GM21360 (cell line): ENCODE data around the gene C4orf17.
"Not testable (repeated sequence)": the region's sequence is repeated elsewhere in the genome, so short reads cannot be mapped to it uniquely, and the experiment has no call there.

Source experiments
- ATAC-seq: cut with Tn5 transposase; IDR thresholded peaks from one replicate; pipeline ENCODE4 v1.9.1; 2021; ENCODE audit warnings: mild to moderate bottlenecking, moderate library complexity; ENCODE audit not compliant: unreplicated experiment

Gene C4orf17

DNA sequence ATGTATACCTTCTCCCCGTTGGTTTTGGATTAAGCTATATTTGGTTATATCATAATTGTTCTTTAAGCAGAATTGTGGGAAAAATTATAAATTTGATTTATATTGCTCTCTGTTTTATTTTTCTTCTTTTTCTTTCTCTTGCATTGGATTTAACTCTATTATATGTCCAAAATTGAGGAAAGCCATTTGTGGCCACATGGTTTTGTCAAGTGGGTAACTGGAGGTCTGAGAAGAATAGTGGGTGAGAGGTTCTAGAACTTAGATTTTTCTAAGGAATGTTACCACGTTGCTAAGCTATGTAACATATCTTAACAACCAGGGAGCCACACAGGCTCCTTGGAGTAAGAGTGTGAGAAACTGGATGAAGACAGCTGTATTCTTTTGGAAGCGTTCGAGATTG lies at the start of gene C4orf17:
C4orf17 (plus strand) TSS at position 301 of the 400 bp plus-strand sequence. CDS start 2,061 bp downstream, outside the sequence.
- ATAC-seq = no peak

DNA sequence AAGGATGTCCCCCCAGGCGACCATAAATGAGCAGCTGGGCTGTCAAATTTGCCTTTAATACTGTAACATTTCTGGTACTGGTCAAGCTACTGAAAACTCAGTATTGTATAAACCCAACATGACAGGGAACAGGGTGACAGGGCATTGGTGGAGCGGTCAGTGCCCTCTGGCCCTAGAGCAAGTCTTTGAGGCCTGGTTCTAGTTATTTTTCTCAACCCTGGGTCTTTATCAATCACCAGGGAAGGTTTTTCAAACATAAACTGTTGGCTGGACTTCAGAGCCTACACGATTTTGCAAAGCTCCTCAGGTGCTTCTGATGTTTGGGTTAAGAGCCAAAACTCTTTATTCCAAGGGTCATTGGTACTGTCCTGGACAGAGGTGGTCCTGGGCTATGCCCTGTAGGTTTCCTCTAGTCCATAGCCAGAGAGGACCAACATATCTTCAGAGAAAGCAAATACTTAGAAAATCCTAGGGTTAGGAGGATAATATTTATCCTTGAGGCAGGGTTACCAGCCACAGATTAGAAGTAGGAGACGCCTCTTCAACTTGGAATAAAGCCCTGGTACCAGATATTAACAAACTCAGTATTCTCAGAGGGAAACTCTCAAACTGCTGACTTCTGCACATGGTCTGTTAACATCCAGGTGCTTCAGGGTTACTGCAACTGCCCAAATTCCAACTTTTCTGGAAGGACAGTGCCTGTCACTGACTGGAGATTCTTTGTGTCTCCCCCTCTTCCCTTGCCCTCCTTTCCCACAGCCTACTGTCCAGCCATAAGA lies 49.0 kb upstream of the C4orf17 start:
- ATAC-seq = no peak

DNA sequence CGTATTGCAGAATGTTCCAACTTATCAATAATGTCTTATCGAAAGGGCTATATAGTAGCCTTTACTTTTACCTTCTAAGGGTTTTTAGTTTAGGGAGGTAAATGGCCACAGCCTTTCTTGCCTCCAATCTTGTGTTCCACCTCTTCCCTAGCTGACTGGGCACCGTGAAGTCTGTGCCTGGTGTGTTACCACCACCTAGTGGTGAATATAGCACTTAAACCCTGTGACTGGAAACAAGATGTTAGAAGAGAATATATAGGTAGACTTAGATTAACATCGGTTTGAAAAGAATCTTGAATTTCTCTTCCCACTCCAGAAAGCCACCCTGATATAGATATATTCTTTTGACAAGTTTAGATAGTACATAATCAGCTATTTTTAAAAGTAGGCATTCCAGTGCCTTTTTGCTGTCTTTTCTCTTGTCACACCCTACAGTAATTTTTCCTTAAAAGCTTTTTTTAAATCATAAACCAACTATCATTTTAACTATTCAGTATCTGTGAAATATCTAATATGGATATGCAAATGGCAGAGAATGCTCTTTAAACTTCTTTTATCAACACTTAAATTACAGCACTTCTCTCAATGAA lies 47.9 kb upstream of the C4orf17 start:
- ATAC-seq = peak; percentile 88

DNA sequence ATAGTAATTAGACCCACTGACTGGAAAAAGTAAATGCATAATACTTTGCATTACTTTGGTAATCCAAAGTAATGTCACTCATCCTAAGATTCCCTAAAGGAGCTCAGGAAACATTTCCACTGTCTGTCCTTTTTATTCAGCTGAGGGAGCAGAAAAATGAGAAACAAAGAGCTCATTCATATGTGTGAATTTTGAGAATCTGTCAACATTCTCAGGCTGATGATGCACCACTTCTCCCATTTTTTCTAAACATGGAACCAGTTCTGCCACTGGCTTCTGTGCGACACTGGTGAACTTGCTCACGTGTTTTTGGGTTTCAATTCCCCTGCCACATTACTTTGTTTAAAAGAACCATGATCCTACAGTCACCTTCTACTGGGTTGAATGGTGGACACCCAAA lies 47.3 kb upstream of the C4orf17 start:
- ATAC-seq = no peak

DNA sequence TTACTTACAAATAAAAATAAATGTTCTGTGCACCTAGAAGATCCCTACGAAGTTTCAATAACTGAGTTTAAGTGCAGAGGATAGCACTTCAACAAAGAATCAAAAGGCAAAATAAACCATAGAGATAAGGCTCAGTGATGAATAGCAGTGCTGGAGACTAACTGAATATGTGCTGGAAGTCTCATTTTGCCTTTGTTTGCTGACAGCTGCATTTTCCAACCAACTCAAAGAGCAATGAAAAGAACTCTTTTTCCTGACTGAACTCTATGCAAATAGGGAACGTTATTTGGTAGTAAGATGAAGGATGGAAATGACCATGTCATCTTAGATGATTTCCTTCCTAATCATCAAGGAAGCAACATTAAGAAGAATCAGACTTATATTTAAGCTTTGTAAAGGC lies 42.9 kb upstream of the C4orf17 start:
- ATAC-seq = no peak

DNA sequence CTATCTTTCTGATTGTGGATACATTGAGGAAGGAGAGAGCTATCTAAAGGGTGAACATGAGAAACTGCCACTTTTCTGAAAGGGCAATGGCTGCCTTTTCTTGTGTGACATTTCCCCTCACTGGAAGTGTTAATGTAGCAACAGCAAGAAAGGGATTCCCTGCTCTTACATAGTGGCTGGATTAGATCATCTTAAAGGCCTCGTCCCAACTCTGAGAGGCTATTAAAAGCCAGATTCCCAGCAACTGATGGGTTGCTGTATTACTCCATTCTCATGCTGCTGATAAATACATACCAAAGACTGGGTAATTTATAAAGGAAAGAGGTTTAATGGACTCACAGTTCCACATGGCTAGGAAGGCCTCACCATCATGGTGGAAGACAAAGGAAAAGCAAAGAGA lies 41.9 kb upstream of the C4orf17 start:
- no peak for ATAC-seq

DNA sequence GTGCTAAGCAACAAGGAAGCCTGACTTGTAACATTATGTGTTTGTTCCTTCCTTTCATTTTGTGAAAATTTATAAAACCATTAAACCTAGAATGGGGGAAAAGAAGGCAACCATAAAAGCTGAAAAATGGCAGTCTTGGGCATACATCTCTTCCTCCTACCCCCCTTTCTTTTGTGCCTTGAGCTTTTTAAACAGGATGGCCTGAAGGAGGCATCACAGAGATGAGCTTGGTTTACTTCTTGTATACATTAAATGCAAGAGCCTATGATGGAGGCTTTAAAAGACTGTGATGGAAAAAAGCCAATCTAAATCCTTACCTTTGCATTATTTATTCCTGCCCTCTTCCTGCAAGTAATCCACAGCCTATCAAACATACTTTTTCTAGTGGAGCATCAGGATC lies 39.5 kb upstream of the C4orf17 start:
- ATAC-seq = no peak

DNA sequence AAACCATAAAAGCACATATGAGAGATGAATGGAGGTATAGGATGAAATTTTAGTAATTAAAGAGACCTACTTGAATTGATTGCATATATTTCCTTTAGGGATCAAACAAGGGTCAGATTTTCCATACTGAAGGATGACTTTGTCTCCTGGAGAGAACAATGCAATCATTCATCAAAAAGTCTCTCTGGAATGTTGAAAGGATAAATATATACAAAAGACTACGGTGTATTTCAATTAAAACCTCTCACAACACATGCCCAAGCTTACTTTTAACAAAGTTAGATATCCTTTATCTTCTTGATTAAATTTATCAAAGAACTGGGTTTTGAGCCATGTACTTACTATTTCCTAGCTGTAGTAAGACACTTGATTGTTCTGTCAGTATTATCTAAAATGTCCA lies 38.9 kb upstream of the C4orf17 start:
- ATAC-seq = no peak

DNA sequence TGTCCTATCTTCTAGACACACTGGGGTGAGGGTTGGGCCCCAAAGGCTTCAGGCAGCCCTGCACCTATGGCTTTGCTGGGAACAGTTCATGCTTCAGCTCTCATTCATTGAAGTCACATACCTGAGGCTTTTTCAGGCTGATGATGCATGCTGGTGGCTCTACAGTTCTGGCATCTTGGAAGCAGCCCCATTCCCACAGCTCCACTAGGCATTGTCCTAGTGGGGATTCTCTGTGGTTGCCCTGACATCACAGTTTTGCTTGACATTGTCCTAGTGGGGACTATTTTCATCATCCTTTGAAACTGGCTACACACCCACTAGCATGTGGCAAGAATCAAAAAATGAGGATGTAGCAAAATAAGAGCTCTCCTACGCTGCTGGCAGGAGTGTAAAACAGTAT lies 37.7 kb upstream of the C4orf17 start:
- ATAC-seq = no peak

DNA sequence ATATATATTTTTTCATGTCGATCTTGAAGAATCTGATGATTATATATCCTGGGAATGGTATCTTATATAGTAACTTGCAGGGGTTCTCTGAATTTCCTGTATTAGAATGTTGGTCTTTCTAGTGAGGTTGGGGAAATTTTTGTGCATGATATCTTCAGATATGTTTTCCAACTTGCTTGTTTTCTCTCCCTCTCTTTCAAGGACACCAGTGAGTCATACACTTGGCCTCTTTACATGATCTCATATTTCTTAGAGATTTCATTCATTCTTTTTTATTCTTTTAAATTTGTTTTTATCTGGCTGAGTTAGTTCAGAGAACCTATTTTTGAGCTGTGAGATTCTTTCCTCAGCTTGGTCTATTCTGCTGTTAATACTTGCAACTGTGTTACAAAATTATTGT lies 27.2 kb upstream of the C4orf17 start:
- ATAC-seq = no peak

DNA sequence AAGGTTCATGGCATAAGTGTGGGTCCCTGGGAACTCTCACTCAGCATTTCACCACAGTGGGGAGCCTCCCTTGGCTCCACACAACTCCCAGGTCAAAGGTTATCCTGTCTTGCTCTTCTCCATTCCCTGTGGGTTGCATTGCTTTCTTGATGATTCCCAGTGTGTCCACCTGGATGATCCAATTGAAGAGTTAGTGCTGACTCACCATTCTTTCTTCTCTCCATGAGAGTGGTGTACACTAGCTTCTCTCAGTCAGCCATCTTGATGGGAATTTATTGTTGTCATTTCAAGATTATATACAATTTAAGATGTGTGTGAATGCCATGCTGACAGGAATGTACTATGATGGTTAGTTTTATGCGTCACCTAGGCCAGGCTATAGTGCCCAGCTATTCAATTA lies 25.6 kb upstream of the C4orf17 start:
- no peak for ATAC-seq

DNA sequence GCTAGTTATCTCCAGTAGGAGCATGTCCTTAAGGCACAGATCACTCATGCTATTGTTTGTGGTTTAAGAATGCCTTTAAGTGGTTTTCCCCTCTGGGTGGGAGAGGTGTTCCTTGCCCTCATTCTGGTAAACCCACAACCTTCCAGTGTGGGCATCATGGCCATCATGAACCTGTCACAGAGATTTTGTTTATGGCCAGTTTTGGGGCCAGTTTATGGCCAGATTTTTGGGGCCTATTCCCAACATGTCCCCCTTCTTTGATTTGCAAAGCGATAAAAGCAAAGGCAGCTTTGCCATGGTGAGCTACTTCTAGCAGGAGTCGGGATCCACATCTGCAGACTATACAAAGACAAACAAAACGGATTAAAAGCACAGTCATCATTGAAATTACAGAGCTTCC lies 24.2 kb upstream of the C4orf17 start:
- ATAC-seq = not testable (repeated sequence)

DNA sequence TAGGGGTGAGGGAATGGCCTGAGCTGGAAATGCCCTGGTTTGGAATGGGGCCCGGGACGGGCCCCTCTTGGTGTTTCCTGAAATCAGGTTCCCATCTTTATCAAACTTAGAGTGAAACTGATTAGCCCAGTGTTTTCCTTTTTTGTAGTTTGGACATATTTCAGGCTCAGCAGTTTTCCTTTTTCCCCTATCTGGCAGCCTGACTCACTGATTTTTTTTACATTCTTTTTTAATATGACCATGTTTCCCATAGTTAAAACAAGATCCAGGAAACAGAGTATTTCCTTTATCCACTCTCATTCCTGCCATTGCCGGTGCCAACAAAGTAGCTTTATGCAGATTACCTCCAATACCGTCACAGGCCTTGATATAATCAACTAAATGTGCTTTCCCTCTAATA lies 20.5 kb upstream of the C4orf17 start:
- no peak for ATAC-seq

DNA sequence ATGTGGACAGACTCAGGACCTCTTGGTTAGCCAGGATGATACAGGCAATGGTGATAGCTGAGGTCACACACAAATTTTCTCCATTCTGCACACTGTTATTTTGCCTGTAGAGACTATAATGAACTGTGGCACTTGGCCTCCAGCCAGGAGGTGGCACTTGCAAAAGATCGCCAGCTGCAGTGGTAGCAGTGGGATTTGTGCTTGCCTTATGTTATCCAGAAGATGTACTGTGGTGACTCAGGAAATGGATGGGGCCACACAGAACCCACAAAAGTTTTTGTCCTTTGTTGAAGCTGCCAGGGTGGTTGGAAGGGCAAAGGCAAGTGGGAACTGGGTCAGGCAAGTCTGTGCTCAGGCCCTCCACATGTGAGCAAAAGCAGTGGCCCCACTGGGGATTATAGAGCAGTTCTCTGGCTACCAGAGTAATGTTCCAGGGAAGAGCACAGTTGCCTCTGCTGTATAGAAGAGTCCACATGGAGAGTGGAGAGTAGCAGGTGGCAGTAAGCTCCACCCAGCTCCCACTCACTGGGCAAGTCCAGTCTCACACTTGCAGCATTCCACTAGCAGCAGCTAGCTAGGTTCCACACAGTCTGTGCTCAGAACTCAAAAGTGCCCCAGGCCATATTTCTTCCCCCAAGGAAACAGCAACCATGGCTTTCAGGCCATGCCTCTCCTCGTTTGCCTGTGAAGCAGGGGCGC lies 5.9 kb upstream of the C4orf17 start:
- ATAC-seq = no peak

DNA sequence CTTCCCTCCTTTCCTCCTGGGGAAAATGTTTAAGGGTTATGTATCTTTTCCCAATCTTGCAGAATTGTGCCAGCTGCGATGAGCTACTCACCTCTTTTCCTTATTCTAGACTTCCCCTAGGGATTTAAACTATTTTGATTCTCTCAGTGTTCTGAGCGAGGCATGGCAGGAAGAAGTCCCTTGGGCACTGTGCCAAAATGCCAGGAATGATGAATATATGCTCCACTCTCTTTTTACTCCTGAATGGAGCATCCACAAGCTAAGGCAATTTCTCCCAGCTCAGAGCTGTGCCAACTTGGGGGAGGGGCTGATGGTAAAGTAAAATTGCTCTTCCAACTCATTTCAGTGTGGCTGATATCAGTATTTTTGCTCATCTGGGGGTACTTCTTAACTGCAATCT lies 4.0 kb upstream of the C4orf17 start:
- ATAC-seq = no peak

DNA sequence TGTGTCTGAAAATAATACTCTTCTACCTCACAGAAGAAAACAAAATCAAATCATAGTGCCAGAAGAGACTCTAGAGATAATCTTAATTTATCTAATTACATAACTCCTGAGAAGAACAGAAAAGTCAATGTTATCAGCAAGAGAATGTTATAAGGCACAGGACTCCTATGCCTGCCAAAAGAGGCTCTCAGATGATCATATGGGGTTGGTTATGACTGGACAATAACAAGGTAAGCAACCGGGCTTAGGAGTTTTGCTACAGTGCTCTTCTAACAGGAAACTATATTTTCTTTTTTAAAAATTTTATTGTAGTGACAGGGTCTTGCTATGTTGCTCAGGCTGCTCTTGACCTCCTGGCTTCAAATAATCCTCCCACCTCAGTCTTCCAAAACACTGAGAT lies 3.5 kb upstream of the C4orf17 start:
- ATAC-seq = no peak

DNA sequence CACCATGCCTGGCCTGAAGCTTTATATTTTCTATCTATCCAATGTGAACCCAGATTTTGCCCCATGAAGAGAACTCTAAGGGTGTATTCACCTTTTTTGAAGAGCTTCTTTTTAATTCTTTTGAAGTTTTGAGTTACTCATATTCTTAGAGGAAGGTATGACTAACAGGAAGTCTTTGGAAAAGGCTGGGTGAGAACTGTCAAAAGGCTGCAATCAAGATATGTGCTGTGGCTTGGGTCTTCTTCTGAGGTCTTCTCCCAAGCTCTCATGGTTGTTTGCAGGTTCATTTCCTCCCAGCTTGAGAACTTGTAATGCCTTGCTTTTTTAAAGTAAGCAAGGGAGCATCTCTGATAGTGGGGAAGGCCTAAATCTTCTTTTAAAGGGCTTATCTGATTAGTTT lies 3.1 kb upstream of the C4orf17 start:
- ATAC-seq = no peak

DNA sequence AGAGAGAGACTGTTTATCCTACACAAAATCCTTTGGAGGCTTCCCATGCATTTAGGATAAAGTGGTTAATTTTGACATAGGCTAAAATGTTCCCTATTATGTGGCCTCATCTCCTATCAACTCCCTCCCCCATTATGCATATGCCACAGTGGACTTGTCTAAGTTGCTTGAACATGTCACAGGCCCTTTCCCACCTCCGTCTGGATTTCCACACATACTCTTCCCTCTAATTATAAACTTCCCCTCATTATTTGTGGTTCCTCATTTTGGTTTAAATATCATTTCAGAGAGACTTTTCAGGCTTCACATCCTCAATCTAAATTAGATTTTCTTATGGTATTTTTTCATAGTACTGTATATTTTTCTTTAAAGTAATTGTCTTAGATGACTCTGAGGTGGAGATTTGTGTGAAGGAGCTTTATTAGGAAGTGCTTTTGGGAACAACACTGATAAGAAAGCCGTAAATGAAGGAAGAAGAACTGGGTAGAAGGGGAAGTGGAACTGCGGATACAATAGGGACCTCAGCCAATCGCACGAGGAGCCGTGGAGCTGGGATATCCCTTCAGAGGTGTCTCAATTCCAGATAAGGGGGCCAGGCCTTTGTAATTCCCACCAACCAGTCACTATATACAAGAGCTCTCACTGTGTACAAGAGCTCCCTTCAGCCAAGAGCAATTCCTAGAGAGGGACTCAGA lies 7.9 kb downstream of the C4orf17 start:
- no peak for ATAC-seq

DNA sequence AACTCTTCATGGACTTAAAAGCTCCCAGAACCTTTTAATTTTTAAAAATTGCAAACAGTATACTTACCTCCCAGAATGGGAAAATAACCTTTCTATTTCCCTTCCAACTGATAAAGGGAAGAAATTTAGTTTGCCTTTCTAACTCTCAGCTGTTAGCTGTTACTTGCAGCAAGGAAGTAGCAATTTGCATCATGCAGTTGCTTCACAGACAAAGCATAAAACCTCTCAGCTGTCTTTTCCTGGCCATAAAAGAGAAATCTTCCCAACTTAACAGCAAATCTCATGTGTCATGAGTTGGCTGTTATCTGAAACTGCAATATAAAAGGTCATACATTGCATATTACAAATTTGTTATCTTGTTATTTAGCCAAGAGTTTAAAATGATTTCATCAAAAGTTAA lies 18.4 kb downstream of the C4orf17 start:
- ATAC-seq = no peak

DNA sequence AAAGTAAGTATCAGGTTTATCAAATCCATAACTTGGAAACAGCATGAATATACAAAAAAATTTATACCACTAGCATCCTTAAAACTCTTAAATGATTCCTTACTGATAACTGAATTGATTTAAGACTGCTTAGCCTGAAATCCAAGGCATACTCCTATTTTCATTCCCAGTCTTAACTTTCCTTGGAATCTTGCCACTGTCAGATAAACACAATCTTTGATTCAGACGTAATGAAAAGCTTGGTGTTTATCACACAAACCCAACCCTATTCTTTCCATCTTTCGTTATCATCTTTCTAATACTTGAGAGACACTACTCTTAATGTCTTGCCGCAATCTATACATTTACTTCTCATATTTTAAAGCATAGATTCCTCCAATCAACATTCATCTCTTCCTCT lies 19.1 kb downstream of the C4orf17 start:
- ATAC-seq = no peak

DNA sequence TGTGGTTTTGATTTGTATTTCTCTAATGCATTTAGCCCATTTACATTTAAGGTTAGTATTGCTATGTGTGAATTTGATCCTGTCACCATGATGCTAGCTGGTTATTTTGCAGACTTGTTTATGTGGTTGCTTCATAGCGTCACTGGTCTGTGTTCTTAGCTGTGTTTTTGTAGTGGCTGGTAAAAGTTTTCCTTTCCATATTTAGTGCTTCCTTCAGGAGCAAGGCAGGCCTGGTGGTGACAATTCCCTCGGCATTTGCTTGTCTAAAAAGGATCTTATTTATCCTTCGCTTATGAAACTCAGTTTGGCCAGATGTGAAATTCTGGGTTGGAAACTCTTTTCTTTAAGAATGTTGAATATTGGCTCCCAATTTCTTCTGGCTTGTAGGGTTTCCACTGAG lies 23.9 kb downstream of the C4orf17 start:
- ATAC-seq = not testable (repeated sequence)

DNA sequence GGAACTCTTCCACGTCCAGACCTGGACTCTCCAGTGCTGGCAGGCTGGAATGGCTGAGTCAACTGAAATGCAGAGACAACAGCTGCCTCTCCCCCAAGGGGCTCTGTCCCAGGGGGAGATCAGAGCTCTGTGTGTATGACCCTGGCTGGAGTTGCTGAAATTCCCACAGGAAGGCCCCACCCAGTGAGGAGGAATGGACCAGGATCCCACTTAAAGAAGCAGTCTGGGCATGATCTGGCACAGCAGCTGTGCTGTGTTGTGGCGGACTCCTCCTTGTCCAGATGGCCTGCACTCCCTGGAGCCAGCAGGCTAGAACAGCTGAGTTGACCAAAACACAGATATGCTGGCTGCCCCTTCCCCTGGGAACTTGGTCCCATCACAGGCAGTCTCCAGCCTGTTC lies 25.4 kb downstream of the C4orf17 start:
- ATAC-seq = no peak
